ENCODE results near the gene PTGDR2. TPM values are rescaled to one million over a fixed set of nuclear protein-coding genes. Genes with fewer than 3 reads are reported as not detected.
A peak's percentile ranks its signal among the peaks of the same experiment; 100 is the strongest.

Gene PTGDR2
- polyA plus RNA-seq, 2 of the 4 experiments (the other 2 are of a cell fraction), result 0.09 to 0.19 TPM

DNA sequence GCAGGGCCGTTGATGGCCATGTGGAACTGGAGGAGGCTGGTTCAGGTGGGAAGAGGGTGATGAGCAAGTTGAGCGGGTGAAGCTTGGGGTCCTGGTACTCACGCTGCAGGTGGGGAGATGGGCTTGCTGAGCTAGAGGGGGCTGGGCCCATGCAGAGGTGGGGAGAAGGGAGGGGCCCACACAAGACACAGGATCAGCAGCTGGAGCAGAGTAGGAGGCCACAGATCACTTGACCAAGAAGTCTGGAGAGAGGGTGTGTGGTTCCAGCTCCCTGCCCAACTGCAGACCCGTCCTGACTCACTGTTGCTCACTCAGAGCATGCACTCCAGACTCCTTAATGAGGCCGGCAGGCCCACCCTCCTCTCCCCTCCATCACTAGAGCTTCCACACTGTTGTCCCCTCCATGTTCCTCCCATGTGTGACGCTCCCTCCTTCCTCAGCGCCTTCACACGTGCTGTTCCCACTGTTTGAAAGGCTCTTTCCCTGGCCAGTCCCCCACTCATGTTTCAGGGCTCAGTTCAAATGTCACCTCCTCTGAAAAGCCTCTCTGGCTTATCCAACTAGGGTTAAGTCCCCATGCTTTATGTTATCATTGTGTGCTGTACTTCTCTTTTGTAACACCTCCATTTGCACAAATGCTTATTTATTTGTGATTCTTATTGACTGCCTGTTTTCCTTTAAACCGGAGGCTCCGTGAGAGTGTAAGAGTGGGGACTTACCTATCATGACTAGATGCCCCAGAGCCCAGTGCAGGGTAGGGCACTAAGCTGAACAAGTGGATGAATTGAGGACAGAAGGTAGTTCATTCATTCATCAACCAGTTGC is 11.5 kb downstream of the PTGDR2 start:
- POLR2A ChIA-PET, result no interaction called here
- FAIRE-seq, result no peak
- no peak for DNase-seq (ENCODE audit: low read depth in 1 of 2, low spot score in 1 of 2)
- Histone ChIP-seq H3K4me1 (peaks cover 18% of the 10 kb centered on the region; the same call in 1 of the 3 replicates), H3K9me3 (no peaks in the 10 kb centered on the region), H3K4me3 (peak overlapping the region; percentile 97; the same call in 1 of the 3 replicates), H3K27ac (peak overlapping the region in 1 of 2 experiments; percentile 94; a peak in 3 of 6 replicates), H3K4me2 (peak overlapping the region; percentile 97)
- no peak for TF ChIP-seq POLR2A (IDR thresholded peaks at IDR 0.05; ENCODE audit: low read length)
- TF ChIP-seq MAZ (IDR thresholded peaks at IDR 0.05; ENCODE audit: borderline replicate concordance, low read depth, low read length), result no peak
- no peak for TF ChIP-seq HOXB5 (CRISPR knock-in tag; IDR thresholded peaks at IDR 0.05)
- TF ChIP-seq RAD21 (conservative IDR thresholded peaks at IDR 0.05 in 1 of 2, IDR thresholded peaks at IDR 0.05 in 1 of 2), result no peak
- TF ChIP-seq CBX8 (IDR thresholded peaks at IDR 0.05), result no peak
- TF ChIP-seq CTCF (IDR thresholded peaks at IDR 0.05), result no peak
- no peak for TF ChIP-seq FOSB (CRISPR knock-in tag; IDR thresholded peaks at IDR 0.05)
- TF ChIP-seq RNF2 (IDR thresholded peaks at IDR 0.05; ENCODE audit: borderline replicate concordance, low read depth), result no peak
- no peak for TF ChIP-seq BHLHE40 (IDR thresholded peaks at IDR 0.05; ENCODE audit: low read depth, low read length)
- TF ChIP-seq, protein P1, sequence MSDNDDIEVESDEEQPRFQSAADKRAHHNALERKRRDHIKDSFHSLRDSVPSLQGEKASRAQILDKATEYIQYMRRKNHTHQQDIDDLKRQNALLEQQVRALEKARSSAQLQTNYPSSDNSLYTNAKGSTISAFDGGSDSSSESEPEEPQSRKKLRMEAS (IDR thresholded peaks at IDR 0.05), result no peak
- no peak for TF ChIP-seq JUN (IDR thresholded peaks at IDR 0.05)
- TF ChIP-seq SMC3 (IDR thresholded peaks at IDR 0.05), result no peak
- no peak for TF ChIP-seq FOSL2 (IDR thresholded peaks at IDR 0.05)
- TF ChIP-seq FOSL2 (CRISPR knock-in tag; IDR thresholded peaks at IDR 0.05), result no peak
- no peak for TF ChIP-seq POLR2AphosphoS2 (conservative IDR thresholded peaks at IDR 0.05; ENCODE audit: low read length)
- no peak for TF ChIP-seq KDM1A (IDR thresholded peaks at IDR 0.05; ENCODE audit: low read depth)
- no peak for TF ChIP-seq CHD4 (IDR thresholded peaks at IDR 0.05; ENCODE audit: borderline replicate concordance)
- CTCF ChIA-PET, result interaction anchor here (0.8 to 2.8 kb wide), 4 partner anchors 13 to 55 kb away, joined by 3 to 16 read pairs (median 4); no protein-coding TSS in a partner anchor
- 83% methylated on average over 10 of the region's 10 CpGs for WGBS (ENCODE audit: missing lambda C conversion rate)
- ATAC-seq, result no peak

DNA sequence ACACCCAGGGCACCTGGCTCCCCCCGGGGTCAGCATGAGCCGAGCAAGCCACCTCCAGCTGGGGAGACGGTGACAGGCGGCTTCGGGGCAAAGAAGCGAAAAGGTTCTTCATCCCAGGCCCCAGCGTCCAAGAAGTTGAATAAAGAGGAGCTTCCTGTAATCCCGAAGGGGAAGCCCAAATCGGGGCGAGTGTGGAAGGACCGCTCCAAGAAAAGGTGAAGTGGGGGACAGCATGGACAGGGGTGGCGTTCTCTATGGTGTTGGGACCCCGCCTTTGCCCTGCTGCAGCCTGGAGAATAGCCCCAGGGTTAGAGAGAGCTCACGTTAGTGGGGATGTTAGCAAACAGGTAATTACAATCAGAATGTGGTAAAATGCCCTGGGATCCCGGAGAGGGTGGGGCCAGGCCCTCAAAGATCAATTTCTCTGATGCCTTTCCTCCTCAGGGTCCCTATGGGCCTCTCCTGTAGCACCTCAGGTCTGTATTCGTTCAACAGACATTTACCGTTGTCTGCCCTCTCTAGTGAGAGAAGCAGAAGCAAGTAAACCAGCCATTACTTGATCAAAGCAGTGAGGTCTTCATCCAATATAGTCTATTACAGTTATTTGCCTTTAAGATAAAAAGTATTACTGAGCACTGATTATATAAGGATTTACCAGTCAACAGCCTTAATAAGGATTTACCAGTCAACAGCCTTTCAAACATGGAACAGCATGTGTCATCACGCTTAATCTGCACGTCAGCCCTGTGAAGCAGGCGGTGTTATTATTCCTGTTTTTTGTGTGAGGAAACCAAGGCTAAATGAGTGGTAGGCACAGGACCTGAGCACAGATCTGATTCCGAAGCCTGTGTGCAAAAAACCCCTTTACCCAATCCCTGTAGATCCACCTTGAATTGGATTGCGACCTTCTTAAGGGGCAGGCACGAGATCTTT is 12.8 kb downstream of the PTGDR2 start:
- ChIA-PET POLR2A (interaction anchor here (1.2 kb wide), 1 partner anchor 8 kb away, joined by 4 read pairs; no protein-coding TSS in a partner anchor), CTCF (interaction anchor here (0.9 to 2.8 kb wide), 5 partner anchors 12 to 345 kb away, joined by 3 to 16 read pairs (median 4); no protein-coding TSS in a partner anchor)
- DNase-seq (ENCODE audit: low read depth in 1 of 2, low spot score in 1 of 2), result no peak
- peak overlapping the region; percentile 97 for H3K4me2 ChIP-seq
- H3K9me3 ChIP-seq, result no peaks in the 10 kb centered on the region
- peaks cover 18% of the 10 kb centered on the region; the same call in 1 of the 3 replicates for H3K4me1 ChIP-seq
- no peak for TF ChIP-seq EHF (CRISPR knock-in tag; IDR thresholded peaks at IDR 0.05)
- no peak for TF ChIP-seq SMC3 (IDR thresholded peaks at IDR 0.05)
- TF ChIP-seq PHF8 (IDR thresholded peaks at IDR 0.05; ENCODE audit: borderline replicate concordance, low read depth), result no peak
- no peak for TF ChIP-seq ATOH8 (CRISPR knock-in tag; IDR thresholded peaks at IDR 0.05; ENCODE audit: low read depth)
- no peak for TF ChIP-seq KDM1A (IDR thresholded peaks at IDR 0.05; ENCODE audit: low read depth)
- no peak for TF ChIP-seq GATA3 (IDR thresholded peaks at IDR 0.05; ENCODE audit: borderline replicate concordance)
- no peak for FAIRE-seq
- no peak for ATAC-seq
- peak overlapping the region; percentile 87 to 94 for H3K27ac ChIP-seq
- 15% methylated on average over 22 of the region's 23 CpGs for WGBS (ENCODE audit: missing lambda C conversion rate)
- peak overlapping the region; percentile 97 for H3K4me3 ChIP-seq
